NCI-H1694 (cell line): ENCODE data around the gene PICALM.

Experiments used
- DNase-seq: peaks from one replicate; lab custom pipeline; 2025; lab: John Stamatoyannopoulos, UW

Gene PICALM

GRCh38 chr11:86073948-86074347 is 5.1 kb upstream of the PICALM start:
- DNase-seq, result no peak

GRCh38 chr11:86072211-86072610 is 3.3 kb upstream of the PICALM start:
- DNase-seq, result no peak

GRCh38 chr11:86070142-86071056 is 1.5 kb upstream of the PICALM start:
- no peak for DNase-seq

GRCh38 chr11:86069408-86070101 is 671 bp upstream of the PICALM start:
- no peak for DNase-seq

- DNase-seq, result no peak
Observed at GRCh38 chr11:86068138-86068871, 579 bp downstream of the PICALM start.

- DNase-seq, result no peak
Observed at GRCh38 chr11:86067851-86068137, 1.1 kb downstream of the PICALM start.

GRCh38 chr11:86067009-86067850 is 1.7 kb downstream of the PICALM start:
- DNase-seq, result no peak

- no peak for DNase-seq
Observed at GRCh38 chr11:86066657-86067008, 2.3 kb downstream of the PICALM start.

- no peak for DNase-seq
Observed at GRCh38 chr11:86066033-86066432, 2.9 kb downstream of the PICALM start.

- no peak for DNase-seq
Observed at GRCh38 chr11:86064220-86064803, 4.6 kb downstream of the PICALM start.

GRCh38 chr11:86063536-86063935 is 5.3 kb downstream of the PICALM start:
- DNase-seq, result no peak

- no peak for DNase-seq
Observed at GRCh38 chr11:86062719-86063118, 6.2 kb downstream of the PICALM start.

- DNase-seq, result no peak
Observed at GRCh38 chr11:86061483-86062205, 7.2 kb downstream of the PICALM start.

- DNase-seq, result no peak
Observed at GRCh38 chr11:86060544-86060943, 8.3 kb downstream of the PICALM start.

GRCh38 chr11:86058360-86058759 is 10.5 kb downstream of the PICALM start:
- DNase-seq, result no peak

GRCh38 chr11:86056351-86056854 is 12.5 kb downstream of the PICALM start:
- DNase-seq, result no peak

- DNase-seq, result no peak
Observed at GRCh38 chr11:86052693-86053641, 15.9 kb downstream of the PICALM start.

GRCh38 chr11:86050196-86050709 is 18.6 kb downstream of the PICALM start:
- DNase-seq, result no peak

GRCh38 chr11:86047275-86047991 is 21.5 kb downstream of the PICALM start:
- DNase-seq, result no peak
